Measurements from ENCODE around the gene RGS6. TPM values are rescaled to one million over a fixed set of nuclear protein-coding genes. Genes with fewer than 3 reads are reported as not detected.

The RGS6 gene
- total RNA-seq, 1 experiment from 2014 or later = not detected

DNA sequence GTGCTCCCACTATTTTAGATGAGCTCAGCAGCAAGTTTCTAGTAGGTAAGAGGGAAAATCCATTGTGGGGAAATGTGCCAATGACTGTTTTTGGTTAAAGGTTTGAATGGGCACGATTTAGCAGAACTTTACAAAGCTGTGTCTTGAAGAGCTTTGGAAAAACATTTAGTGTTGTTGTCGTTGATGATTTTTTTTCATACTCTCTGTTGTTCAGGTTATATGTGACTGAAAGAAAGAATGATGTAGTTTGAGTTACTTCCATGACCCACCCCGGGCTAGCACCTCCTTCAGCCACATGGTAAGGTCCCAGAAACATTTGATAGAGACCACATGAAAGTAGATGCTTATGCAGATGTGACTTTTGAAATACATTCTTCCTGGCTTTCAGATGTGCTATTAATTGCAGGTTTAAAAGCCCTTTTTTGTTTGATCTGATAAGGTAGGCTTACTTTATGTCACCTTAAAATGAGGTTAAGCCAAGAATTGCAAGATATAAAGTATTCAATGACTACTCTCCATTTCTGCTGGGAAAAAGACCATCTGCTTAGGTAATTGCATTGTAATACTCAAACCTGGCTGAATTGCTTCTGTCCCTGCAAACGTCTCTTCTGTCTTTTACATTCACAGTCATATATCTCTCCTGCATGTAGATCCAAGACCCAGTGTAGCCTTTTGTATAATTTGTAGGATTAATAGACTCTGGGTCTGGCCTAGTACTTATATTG is 250.6 kb downstream of the RGS6 start:
- intact Hi-C loops (cut with micrococcal nuclease) = no loop called here
- POLR2A ChIA-PET = no interaction called here
- Mint-ChIP-seq H3K4me3 (ENCODE audit: unreplicated experiment) (no peak overlapping the region), H3K27ac (ENCODE audit: low read depth, unreplicated experiment) (no peak overlapping the region), H3K27me3 (ENCODE audit: insufficient read depth, unreplicated experiment) (no peaks in the 10 kb centered on the region), H3K9me3 (ENCODE audit: unreplicated experiment) (no peaks in the 10 kb centered on the region), H3K36me3 (ENCODE audit: insufficient read depth, unreplicated experiment) (no peaks in the 10 kb centered on the region), H3K4me1 (ENCODE audit: insufficient read depth, unreplicated experiment) (no peaks in the 10 kb centered on the region)
- no TSS peak for BruUV-seq (replicated peaks)
- no peak for DNase-seq (ENCODE audit: unreplicated experiment)
- CTCF ChIA-PET = no interaction called here
- TF ChIP-seq, protein P1, sequence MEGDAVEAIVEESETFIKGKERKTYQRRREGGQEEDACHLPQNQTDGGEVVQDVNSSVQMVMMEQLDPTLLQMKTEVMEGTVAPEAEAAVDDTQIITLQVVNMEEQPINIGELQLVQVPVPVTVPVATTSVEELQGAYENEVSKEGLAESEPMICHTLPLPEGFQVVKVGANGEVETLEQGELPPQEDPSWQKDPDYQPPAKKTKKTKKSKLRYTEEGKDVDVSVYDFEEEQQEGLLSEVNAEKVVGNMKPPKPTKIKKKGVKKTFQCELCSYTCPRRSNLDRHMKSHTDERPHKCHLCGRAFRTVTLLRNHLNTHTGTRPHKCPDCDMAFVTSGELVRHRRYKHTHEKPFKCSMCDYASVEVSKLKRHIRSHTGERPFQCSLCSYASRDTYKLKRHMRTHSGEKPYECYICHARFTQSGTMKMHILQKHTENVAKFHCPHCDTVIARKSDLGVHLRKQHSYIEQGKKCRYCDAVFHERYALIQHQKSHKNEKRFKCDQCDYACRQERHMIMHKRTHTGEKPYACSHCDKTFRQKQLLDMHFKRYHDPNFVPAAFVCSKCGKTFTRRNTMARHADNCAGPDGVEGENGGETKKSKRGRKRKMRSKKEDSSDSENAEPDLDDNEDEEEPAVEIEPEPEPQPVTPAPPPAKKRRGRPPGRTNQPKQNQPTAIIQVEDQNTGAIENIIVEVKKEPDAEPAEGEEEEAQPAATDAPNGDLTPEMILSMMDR (IDR thresholded peaks at IDR 0.05; ENCODE audit: unreplicated experiment) = no peak

DNA sequence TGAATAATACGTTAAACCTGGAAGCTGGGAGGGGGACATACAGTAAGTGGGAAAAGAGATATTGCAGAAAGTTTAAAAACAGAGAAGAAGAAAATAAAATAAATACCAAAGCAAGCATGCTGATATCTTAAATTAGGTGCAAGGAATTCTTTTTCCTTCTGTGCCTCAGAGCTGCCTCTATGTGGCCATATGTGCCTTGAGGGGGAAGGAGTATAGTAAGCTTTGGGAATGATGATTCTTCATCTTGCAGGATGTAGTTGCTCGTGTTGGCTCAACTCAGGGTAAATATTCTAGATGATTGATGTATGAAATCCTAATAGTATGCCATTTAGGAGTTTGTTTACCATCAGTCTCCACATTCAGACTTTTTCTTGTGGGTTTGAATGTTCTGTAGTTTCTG is 251.4 kb downstream of the RGS6 start:
- H3K27ac Mint-ChIP-seq (ENCODE audit: low read depth, unreplicated experiment) = no peak overlapping the region
- ChIA-PET CTCF (no interaction called here), POLR2A (interaction anchor here (0.6 kb wide), 1 partner anchor 123 kb away, joined by 3 read pairs; no protein-coding TSS in a partner anchor)
- TF ChIP-seq, protein P1 (IDR thresholded peaks at IDR 0.05; ENCODE audit: unreplicated experiment) = no peak
- DNase-seq (ENCODE audit: unreplicated experiment) = no peak
- no peak overlapping the region for H3K4me3 Mint-ChIP-seq (ENCODE audit: unreplicated experiment)
- no peaks in the 10 kb centered on the region for H3K9me3 Mint-ChIP-seq (ENCODE audit: unreplicated experiment)
- H3K4me1 Mint-ChIP-seq (ENCODE audit: insufficient read depth, unreplicated experiment) = no peaks in the 10 kb centered on the region
- H3K27me3 Mint-ChIP-seq (ENCODE audit: insufficient read depth, unreplicated experiment) = no peaks in the 10 kb centered on the region
- no peaks in the 10 kb centered on the region for H3K36me3 Mint-ChIP-seq (ENCODE audit: insufficient read depth, unreplicated experiment)
- intact Hi-C loops (cut with micrococcal nuclease) = no loop called here
- BruUV-seq (replicated peaks) = no TSS peak

DNA sequence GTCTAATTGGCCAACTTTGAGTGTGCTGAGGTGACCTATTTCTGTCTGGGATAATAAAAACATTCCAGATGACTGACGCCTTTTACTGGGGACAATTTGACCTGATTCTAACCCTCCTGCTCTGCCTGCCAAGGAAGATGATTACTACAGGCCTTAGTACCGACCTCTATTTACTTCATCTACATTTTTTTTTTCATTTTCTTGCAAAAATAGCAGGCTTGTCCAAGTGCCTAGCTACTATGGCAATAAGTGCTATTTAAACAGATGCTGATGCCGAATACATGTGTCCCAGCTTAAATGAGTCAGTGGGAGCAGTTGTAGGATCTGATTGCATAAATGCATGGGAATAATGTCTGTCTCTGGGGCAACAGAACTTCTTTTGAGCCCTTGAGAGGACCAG is 254.3 kb downstream of the RGS6 start:
- CTCF ChIA-PET = interaction anchor here (0.6 kb wide), 1 partner anchor 126 kb away, joined by 3 read pairs; no protein-coding TSS in a partner anchor
- no peak overlapping the region for H3K27ac Mint-ChIP-seq (ENCODE audit: low read depth, unreplicated experiment)
- intact Hi-C loops (cut with micrococcal nuclease) = no loop called here
- H3K36me3 Mint-ChIP-seq (ENCODE audit: insufficient read depth, unreplicated experiment) = no peaks in the 10 kb centered on the region
- DNase-seq (ENCODE audit: unreplicated experiment) = no peak
- no peaks in the 10 kb centered on the region for H3K4me1 Mint-ChIP-seq (ENCODE audit: insufficient read depth, unreplicated experiment)
- H3K9me3 Mint-ChIP-seq (ENCODE audit: unreplicated experiment) = no peaks in the 10 kb centered on the region
- H3K4me3 Mint-ChIP-seq (ENCODE audit: unreplicated experiment) = no peak overlapping the region
- BruUV-seq (replicated peaks) = no TSS peak
- TF ChIP-seq, protein P1 (IDR thresholded peaks at IDR 0.05; ENCODE audit: unreplicated experiment) = no peak
- no peaks in the 10 kb centered on the region for H3K27me3 Mint-ChIP-seq (ENCODE audit: insufficient read depth, unreplicated experiment)
- POLR2A ChIA-PET = no interaction called here

DNA sequence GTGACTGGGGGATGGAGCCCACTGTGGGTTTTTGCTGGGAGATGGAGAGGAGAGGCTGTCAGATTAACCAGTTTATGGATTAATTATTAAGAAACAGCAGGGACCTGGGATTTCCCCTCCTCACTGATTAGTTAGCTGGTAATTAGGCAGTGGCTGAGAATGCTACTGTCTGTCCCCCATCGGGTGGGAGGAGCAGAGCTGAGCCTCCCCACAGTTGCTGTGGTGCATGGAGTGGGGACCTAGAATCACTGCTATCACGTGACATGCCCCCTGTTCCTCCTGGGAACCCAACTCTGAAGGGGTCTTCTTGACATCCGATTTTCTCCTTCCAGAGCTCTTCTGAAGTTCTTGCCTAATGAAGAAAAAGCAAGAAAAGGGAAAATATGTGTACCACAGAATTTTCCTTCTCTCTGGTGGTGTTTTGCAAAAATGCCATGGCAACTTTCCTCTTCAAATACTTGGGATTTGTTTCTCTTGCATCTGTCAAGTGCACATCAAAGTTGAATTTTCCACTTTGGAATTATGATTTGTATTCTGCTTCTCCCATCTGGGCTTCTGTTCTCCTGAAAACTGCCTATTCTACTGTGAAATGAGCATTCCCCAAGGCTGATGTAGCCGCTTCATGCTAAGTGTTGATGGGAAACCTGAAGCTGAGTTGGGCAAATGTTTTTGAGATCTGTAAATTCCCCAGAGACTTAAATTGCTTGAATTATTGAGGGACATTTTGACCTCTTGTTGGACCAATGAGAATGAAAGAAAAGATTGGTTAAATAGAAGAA is 264.2 kb downstream of the RGS6 start:
- POLR2A ChIA-PET = no interaction called here
- CTCF ChIA-PET = no interaction called here
- TF ChIP-seq, protein P1 (IDR thresholded peaks at IDR 0.05; ENCODE audit: unreplicated experiment) = no peak
- Mint-ChIP-seq H3K4me3 (ENCODE audit: unreplicated experiment) (no peak overlapping the region), H3K27ac (ENCODE audit: low read depth, unreplicated experiment) (no peak overlapping the region), H3K36me3 (ENCODE audit: insufficient read depth, unreplicated experiment) (no peaks in the 10 kb centered on the region), H3K9me3 (ENCODE audit: unreplicated experiment) (peaks cover 11% of the 10 kb centered on the region), H3K27me3 (ENCODE audit: insufficient read depth, unreplicated experiment) (peaks cover 10% of the 10 kb centered on the region), H3K4me1 (ENCODE audit: insufficient read depth, unreplicated experiment) (no peaks in the 10 kb centered on the region)
- intact Hi-C loops (cut with micrococcal nuclease) = no loop called here
- no TSS peak for BruUV-seq (replicated peaks)
- DNase-seq (ENCODE audit: unreplicated experiment) = no peak

Data from MCF 10A (cell line).